Neural progenitor cell (in vitro differentiated cells): ENCODE data around the gene TAX1BP1.

Experiments used
- EZH2 ChIP-seq: fragments of 200-600 bp; sonication (generic); IDR thresholded peaks from 2 replicates; pipeline ENCODE4 v1.6.1; 2017; ENCODE audit warnings: antibody characterized with exemption, mild to moderate bottlenecking, moderate library complexity
- EZH2phosphoT487 ChIP-seq: fragments of 200-600 bp; sonication (generic); IDR thresholded peaks from 2 replicates; pipeline ENCODE4 v1.6.1; 2017; ENCODE audit warnings: antibody characterized with exemption
- TF ChIP-seq, protein P1 (sequence below): fragments of 200-600 bp; sonication (generic); IDR thresholded peaks from 2 replicates; pipeline ENCODE4 v1.5.1; 2017; ENCODE audit warnings: antibody characterized with exemption, mild to moderate bottlenecking

DNA sequence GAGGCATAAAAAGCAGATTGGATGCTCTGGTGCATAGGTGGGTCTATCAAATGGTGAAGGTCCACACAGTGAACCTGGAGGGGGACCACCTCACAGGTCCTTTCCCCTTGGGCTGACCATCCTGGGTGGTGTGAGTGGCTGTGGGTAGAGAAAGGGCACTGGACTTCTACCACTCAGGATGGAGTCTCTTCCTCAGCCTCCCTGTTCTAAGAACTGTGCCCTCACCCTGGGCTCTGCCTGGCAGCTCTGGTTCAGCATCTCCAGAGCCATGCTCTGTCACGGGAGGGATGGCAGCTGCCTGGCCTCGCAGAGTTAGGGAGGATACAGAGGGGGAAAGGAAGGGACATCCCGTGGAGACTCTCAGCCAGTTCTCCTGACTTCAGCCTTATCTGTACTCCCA, 121.8 kb downstream of the TAX1BP1 start:
- TF ChIP-seq, protein P1, sequence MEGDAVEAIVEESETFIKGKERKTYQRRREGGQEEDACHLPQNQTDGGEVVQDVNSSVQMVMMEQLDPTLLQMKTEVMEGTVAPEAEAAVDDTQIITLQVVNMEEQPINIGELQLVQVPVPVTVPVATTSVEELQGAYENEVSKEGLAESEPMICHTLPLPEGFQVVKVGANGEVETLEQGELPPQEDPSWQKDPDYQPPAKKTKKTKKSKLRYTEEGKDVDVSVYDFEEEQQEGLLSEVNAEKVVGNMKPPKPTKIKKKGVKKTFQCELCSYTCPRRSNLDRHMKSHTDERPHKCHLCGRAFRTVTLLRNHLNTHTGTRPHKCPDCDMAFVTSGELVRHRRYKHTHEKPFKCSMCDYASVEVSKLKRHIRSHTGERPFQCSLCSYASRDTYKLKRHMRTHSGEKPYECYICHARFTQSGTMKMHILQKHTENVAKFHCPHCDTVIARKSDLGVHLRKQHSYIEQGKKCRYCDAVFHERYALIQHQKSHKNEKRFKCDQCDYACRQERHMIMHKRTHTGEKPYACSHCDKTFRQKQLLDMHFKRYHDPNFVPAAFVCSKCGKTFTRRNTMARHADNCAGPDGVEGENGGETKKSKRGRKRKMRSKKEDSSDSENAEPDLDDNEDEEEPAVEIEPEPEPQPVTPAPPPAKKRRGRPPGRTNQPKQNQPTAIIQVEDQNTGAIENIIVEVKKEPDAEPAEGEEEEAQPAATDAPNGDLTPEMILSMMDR: no peak
- TF ChIP-seq EZH2phosphoT487 (no peak), EZH2 (no peak)
